Activated CD4-positive, alpha-beta T cell treated with anti-CD3 and anti-CD28 coated beads, Interleukin-2, amount 50 U/mL, for 4 hours (primary cell): ENCODE results near the gene GPBP1.
"Not testable (repeated sequence)": the region's sequence is repeated elsewhere in the genome, so short reads cannot be mapped to it uniquely, and the experiment has no call there.

ENCODE experiments used
- DNase-seq, 2 experiments: peaks; one replicate each; pipeline ENCODE4 v3.0.0-alpha.2; 2020

The GPBP1 gene

GRCh38 chr5:57292336-57292735 lies 118.5 kb downstream of the GPBP1 start:
- no peak for DNase-seq

- DNase-seq = peak; percentile 84 to 88
Observed at GRCh38 chr5:57298295-57298984, 124.6 kb downstream of the GPBP1 start.

GRCh38 chr5:57298985-57299491 lies 125.2 kb downstream of the GPBP1 start:
- DNase-seq = peak; percentile 20 to 21

- no peak for DNase-seq
Observed at GRCh38 chr5:57299986-57300385, 126.1 kb downstream of the GPBP1 start.

DNA sequence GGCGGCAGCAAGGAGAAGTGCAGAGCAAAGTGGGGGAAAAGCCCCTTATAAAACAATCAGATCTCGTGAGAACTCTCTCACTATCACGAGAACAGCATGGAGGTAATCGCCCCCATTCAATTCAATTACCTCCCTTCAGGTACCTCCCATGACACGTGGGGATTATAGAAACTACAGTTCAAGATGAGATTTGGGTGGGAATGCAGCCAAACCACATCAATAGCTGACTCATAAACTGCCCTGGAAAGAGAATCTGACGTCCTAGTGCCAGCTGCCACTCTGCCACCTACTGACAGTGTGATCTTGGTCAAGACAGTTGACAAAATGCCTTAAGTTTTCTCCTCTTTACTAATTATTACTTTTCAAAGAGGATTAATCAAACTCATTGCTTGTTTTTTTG lies 128.3 kb downstream of the GPBP1 start:
- peak; percentile 33 to 45 for DNase-seq

- DNase-seq = no peak
Observed at GRCh38 chr5:57302643-57303042, 128.8 kb downstream of the GPBP1 start.

- no peak for DNase-seq
Observed at GRCh38 chr5:57303985-57304384, 130.1 kb downstream of the GPBP1 start.

DNA sequence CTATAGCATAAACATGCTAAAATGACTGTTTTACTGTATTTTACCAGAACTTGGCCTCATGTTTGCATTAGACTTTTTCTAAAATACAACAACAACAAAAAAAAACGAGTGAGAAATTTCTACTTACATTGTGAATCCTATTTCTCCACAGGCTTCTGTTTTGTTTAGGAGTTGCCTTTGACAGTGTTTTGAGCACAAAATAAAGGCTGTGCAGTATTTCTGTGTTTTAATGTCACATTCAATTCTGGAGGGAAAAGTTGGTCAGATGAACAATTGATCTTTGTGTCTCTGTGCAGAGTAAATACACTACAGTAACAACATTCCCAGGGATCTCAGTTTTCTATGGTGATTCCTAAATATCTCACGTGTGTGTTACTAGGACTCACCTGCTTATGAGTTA lies 131.1 kb downstream of the GPBP1 start:
- DNase-seq = no peak

GRCh38 chr5:57306359-57306758 lies 132.5 kb downstream of the GPBP1 start:
- DNase-seq = no peak

DNA sequence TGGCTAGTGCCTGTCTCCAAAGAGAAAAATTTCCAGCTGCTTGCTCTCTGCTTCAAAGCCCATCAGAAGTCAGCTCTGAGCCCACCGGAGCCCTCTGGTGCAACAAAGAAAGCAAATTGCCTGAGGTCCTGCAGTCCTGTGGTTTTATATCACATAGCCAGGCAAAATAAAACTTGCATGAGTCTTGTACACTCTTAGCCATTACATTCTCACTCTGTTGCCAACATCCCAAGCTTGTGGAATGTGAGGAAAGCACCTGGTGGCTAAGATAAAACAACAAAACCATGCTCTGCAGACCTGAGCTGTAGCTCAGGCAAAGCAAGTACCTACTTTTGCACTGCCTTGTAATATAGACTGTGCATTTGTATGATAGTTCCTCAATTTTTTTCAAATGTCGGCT lies 133.7 kb downstream of the GPBP1 start:
- DNase-seq = no peak

DNA sequence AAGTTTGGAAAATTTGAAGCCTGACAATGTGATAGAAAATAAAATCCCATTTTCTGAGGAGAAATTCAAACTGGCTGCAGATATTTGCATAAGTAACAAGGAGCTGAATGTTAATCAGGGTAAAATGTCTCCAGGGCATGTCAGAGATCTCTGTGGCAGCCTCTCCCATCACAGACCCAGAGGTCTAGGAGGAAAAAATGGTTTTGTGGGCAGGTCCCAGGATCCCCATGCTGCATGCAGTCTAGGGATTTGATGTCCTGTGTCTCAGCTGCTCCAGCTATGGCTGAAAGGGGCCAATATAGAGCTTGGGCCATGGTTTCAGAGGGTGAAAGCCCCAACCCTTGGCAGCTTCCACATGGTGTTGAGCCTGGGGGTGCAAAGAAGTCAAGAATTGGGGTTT lies 135.2 kb downstream of the GPBP1 start:
- not testable (repeated sequence) for DNase-seq

- no peak for DNase-seq
Observed at GRCh38 chr5:57311251-57311650, 137.4 kb downstream of the GPBP1 start.

DNA sequence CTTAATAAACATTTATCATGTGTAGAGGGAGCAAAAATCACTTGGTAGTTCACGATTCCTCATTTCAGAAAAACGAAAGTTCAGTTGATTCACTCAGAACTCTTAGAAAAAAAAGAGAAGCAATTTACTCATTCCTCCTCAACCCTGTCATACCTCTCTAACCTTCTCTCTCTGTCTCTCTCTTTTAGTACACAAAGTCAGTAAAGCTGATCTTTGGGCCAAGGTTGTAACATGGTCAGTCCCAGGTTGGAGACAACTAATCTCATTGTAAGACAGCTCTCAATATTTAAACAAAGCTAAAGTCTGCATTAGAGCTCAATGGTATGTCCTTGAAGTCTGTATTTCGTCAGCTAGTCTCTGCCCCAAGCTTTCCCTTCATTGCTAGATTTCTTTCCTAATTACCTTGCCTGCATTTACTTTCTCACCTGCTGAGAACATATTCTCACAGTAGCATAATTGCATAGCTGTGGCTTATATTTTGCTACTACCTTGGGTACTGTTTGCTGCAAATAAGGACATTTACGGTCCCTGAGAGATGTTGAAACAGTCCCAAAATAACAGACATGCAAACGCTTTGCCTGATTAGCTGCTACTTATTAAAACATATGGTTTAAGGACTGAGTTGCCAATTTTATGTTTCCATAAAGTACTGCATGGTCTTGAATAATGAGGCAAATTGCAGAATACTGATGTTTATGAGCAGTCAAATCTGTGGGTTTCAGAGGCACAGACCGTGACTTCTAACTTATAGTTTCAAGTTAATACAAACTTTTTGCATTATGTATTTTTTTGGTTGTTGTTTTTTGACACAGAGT lies 138.3 kb downstream of the GPBP1 start:
- DNase-seq = no peak

DNA sequence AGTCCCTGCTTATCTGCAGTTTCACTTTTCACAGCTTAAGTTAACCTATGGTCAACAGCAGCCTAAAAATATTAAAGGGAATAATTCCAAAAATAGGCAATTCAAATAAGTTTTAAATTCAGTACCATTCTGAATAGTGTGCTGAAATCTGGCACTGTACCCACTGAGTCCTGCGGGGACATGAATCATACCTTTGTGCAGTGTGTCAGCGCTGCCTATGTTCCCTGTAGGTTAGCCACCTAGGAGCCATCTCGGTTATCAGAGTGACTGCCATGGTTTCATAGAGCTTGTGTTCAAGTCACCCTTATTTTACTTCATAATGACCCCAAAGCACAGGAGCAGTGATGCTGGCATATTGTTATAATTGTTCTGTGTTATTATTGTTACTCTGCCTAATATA lies 139.9 kb downstream of the GPBP1 start:
- no peak for DNase-seq
